Activated naive CD4-positive, alpha-beta T cell treated with anti-CD3 and anti-CD28 coated beads, Interleukin-2, amount 10 ng/mL, durations not matched to agents 7 days and 5 days (primary cell): ENCODE measurements around the gene ADI1.

Experiments used
- CTCF ChIA-PET: fragments of 350-600 bp; sonication (Branson Sonifier 250); formaldehyde crosslinking; loops from one replicate; lab custom pipeline; 2021; ENCODE audit warnings: antibody characterized with exemption; lab: Charles Lee
- DNase-seq: peaks from one replicate; pipeline ENCODE4 v3.0.0-alpha.2; 2020
- H3K27ac Mint-ChIP-seq: one replicate; pipeline ENCODE4 v1.8.0; 2021; ENCODE audit warnings: mild to moderate bottlenecking, moderate library complexity, mixed read lengths
- H3K27me3 Mint-ChIP-seq: one replicate; pipeline ENCODE4 v1.8.0; 2021; ENCODE audit warnings: mild to moderate bottlenecking, mixed read lengths
- H3K36me3 Mint-ChIP-seq: one replicate; pipeline ENCODE4 v1.8.0; 2021; ENCODE audit warnings: mixed read lengths
- H3K4me1 Mint-ChIP-seq: one replicate; pipeline ENCODE4 v1.8.0; 2021; ENCODE audit warnings: mixed read lengths
- H3K4me3 Mint-ChIP-seq: one replicate; pipeline ENCODE4 v1.8.0; 2021; ENCODE audit warnings: mild to moderate bottlenecking, moderate library complexity, mixed read lengths
- H3K9me3 Mint-ChIP-seq: one replicate; pipeline ENCODE4 v1.8.0; 2021; ENCODE audit warnings: mixed read lengths

Gene ADI1

GRCh38 chr2:3463944-3464343, 55.4 kb downstream of the ADI1 start:
- CTCF ChIA-PET, result interaction anchor here (2.2 kb wide), 1 partner anchor 42 kb away, joined by 15 read pairs; no protein-coding TSS in a partner anchor
- no peaks in the 10 kb centered on the region for H3K9me3 Mint-ChIP-seq
- peaks cover 11% of the 10 kb centered on the region for H3K4me1 Mint-ChIP-seq
- peaks cover 13% of the 10 kb centered on the region for H3K36me3 Mint-ChIP-seq
- DNase-seq, result peak; percentile 17
- H3K27me3 Mint-ChIP-seq, result no peaks in the 10 kb centered on the region
- peak overlapping the region; percentile 5 for H3K27ac Mint-ChIP-seq
- H3K4me3 Mint-ChIP-seq, result no peak overlapping the region

- peak; percentile 14 for DNase-seq
- H3K27me3 Mint-ChIP-seq, result no peaks in the 10 kb centered on the region
- H3K27ac Mint-ChIP-seq, result no peak overlapping the region
- no peak overlapping the region for H3K4me3 Mint-ChIP-seq
- H3K36me3 Mint-ChIP-seq, result peaks cover 12% of the 10 kb centered on the region
- no peaks in the 10 kb centered on the region for H3K9me3 Mint-ChIP-seq
- CTCF ChIA-PET, result interaction anchor here (1.1 to 2.2 kb wide), 5 partner anchors 21 to 189 kb away, joined by 3 to 15 read pairs (median 8); no protein-coding TSS in a partner anchor
- peaks cover 13% of the 10 kb centered on the region for H3K4me1 Mint-ChIP-seq
Measured at GRCh38 chr2:3463186-3463835, 56.0 kb downstream of the ADI1 start.

GRCh38 chr2:3462493-3463104, 56.7 kb downstream of the ADI1 start:
- H3K9me3 Mint-ChIP-seq, result no peaks in the 10 kb centered on the region
- DNase-seq, result peak; percentile 9
- H3K4me3 Mint-ChIP-seq, result no peak overlapping the region
- H3K27me3 Mint-ChIP-seq, result no peaks in the 10 kb centered on the region
- H3K36me3 Mint-ChIP-seq, result peaks cover 7% of the 10 kb centered on the region
- H3K27ac Mint-ChIP-seq, result no peak overlapping the region
- CTCF ChIA-PET, result interaction anchor here (0.7 to 2.2 kb wide), 11 partner anchors 8 to 190 kb away, joined by 3 to 15 read pairs (median 5); no protein-coding TSS in a partner anchor
- H3K4me1 Mint-ChIP-seq, result peaks cover 14% of the 10 kb centered on the region

GRCh38 chr2:3461801-3462492, 57.4 kb downstream of the ADI1 start:
- CTCF ChIA-PET, result interaction anchor here (0.6 to 2.2 kb wide), 13 partner anchors 8 to 190 kb away, joined by 3 to 15 read pairs (median 5); partner anchors contain the start of gene TRAPPC12
- Mint-ChIP-seq H3K27ac (peak overlapping the region; percentile 60), H3K9me3 (no peaks in the 10 kb centered on the region), H3K36me3 (peaks cover 8% of the 10 kb centered on the region), H3K4me3 (no peak overlapping the region), H3K4me1 (peaks cover 14% of the 10 kb centered on the region), H3K27me3 (no peaks in the 10 kb centered on the region)
- peak; percentile 51 for DNase-seq

- Mint-ChIP-seq H3K27ac (no peak overlapping the region), H3K4me1 (peaks cover 14% of the 10 kb centered on the region), H3K4me3 (no peak overlapping the region), H3K36me3 (peaks cover 12% of the 10 kb centered on the region), H3K9me3 (no peaks in the 10 kb centered on the region), H3K27me3 (no peaks in the 10 kb centered on the region)
- CTCF ChIA-PET, result interaction anchor here (0.6 to 2.2 kb wide), 6 partner anchors 15 to 190 kb away, joined by 3 to 10 read pairs (median 4); partner anchors contain the start of gene TRAPPC12
- DNase-seq, result no peak
Measured at GRCh38 chr2:3460831-3461800, 58.2 kb downstream of the ADI1 start.

GRCh38 chr2:3460156-3460555, 59.2 kb downstream of the ADI1 start:
- Mint-ChIP-seq H3K36me3 (peaks cover 15% of the 10 kb centered on the region), H3K9me3 (no peaks in the 10 kb centered on the region)

GRCh38 chr2:3459185-3460015, 59.9 kb downstream of the ADI1 start:
- Mint-ChIP-seq H3K36me3 (peaks cover 12% of the 10 kb centered on the region), H3K27ac (no peak overlapping the region), H3K27me3 (no peaks in the 10 kb centered on the region), H3K4me3 (no peak overlapping the region), H3K4me1 (peaks cover 14% of the 10 kb centered on the region), H3K9me3 (no peaks in the 10 kb centered on the region)
- CTCF ChIA-PET, result no interaction called here
- DNase-seq, result no peak

More at GRCh38 chr2:3460156-3460555, 59.2 kb downstream of the ADI1 start:
- DNase-seq, result no peak
- H3K4me3 Mint-ChIP-seq, result no peak overlapping the region
- H3K4me1 Mint-ChIP-seq, result peaks cover 14% of the 10 kb centered on the region
- no peak overlapping the region for H3K27ac Mint-ChIP-seq
- CTCF ChIA-PET, result interaction anchor here (2.0 to 2.2 kb wide), 2 partner anchors 14 to 191 kb away, joined by 5 to 10 read pairs; no protein-coding TSS in a partner anchor
- H3K27me3 Mint-ChIP-seq, result no peaks in the 10 kb centered on the region

GRCh38 chr2:3458396-3459184, 60.7 kb downstream of the ADI1 start:
- DNase-seq, result no peak

GRCh38 chr2:3457524-3458395, 61.6 kb downstream of the ADI1 start:
- Mint-ChIP-seq H3K36me3 (peaks cover 12% of the 10 kb centered on the region), H3K27me3 (no peaks in the 10 kb centered on the region), H3K27ac (no peak overlapping the region), H3K9me3 (no peaks in the 10 kb centered on the region), H3K4me1 (peaks cover 14% of the 10 kb centered on the region), H3K4me3 (no peak overlapping the region)
- no peak for DNase-seq
- CTCF ChIA-PET, result no interaction called here

More at GRCh38 chr2:3458396-3459184, 60.7 kb downstream of the ADI1 start:
- no peak overlapping the region for H3K4me3 Mint-ChIP-seq
- H3K27ac Mint-ChIP-seq, result peak overlapping the region; percentile 33
- H3K36me3 Mint-ChIP-seq, result peaks cover 12% of the 10 kb centered on the region
- peaks cover 14% of the 10 kb centered on the region for H3K4me1 Mint-ChIP-seq
- no peaks in the 10 kb centered on the region for H3K9me3 Mint-ChIP-seq
- H3K27me3 Mint-ChIP-seq, result no peaks in the 10 kb centered on the region
- CTCF ChIA-PET, result no interaction called here

- Mint-ChIP-seq H3K9me3 (no peaks in the 10 kb centered on the region), H3K27ac (no peak overlapping the region), H3K36me3 (peaks cover 13% of the 10 kb centered on the region), H3K4me3 (no peak overlapping the region), H3K4me1 (peaks cover 5% of the 10 kb centered on the region), H3K27me3 (no peaks in the 10 kb centered on the region)
- CTCF ChIA-PET, result interaction anchor here (1.1 to 1.4 kb wide), 2 partner anchors 10 to 32 kb away, joined by 3 read pairs; no protein-coding TSS in a partner anchor
- DNase-seq, result no peak
Measured at GRCh38 chr2:3456125-3456524, 63.2 kb downstream of the ADI1 start.

GRCh38 chr2:3454802-3455201, 64.5 kb downstream of the ADI1 start:
- peaks cover 14% of the 10 kb centered on the region for H3K36me3 Mint-ChIP-seq
- no peaks in the 10 kb centered on the region for H3K9me3 Mint-ChIP-seq
- H3K27ac Mint-ChIP-seq, result no peak overlapping the region
- no peak overlapping the region for H3K4me3 Mint-ChIP-seq
- CTCF ChIA-PET, result interaction anchor here (1.4 kb wide), 1 partner anchor 12 kb away, joined by 3 read pairs; no protein-coding TSS in a partner anchor
- peaks cover 3% of the 10 kb centered on the region for H3K4me1 Mint-ChIP-seq
- no peaks in the 10 kb centered on the region for H3K27me3 Mint-ChIP-seq
- no peak for DNase-seq
